Gastrocnemius medialis (tissue), 4 donors: ENCODE measurements around the gene ZBTB43. TPM values are rescaled to one million over a fixed set of nuclear protein-coding genes. Genes with fewer than 3 reads are reported as not detected.

Experiments
- ATAC-seq, 2 donors: fragments of 150-250 bp; one replicate each; pipeline ENCODE4 v1.9.1; 2016
- DNase-seq, 2 donors: peaks; one replicate each; pipeline ENCODE4 v3.0.0-alpha.2; 2019
- H3K27ac ChIP-seq, 4 donors: fragments of 200-600 bp; sonication (generic); 1 replicate in 1 of 4; 2 replicates in 3 of 4; pipeline ENCODE4 v1.5.1; 2016 to 2018; ENCODE audit warnings: mild to moderate bottlenecking in 2 of 4, moderate library complexity in 1 of 4
- H3K27me3 ChIP-seq, 3 donors: fragments of 200-600 bp; sonication (generic) in 2 of 3; 1 replicate in 1 of 3; 2 replicates in 2 of 3; pipeline versions ENCODE4 v1.5.1 to v1.6.0; 2016 to 2019; ENCODE audit warnings: mild to moderate bottlenecking in 1 of 3, moderate library complexity in 1 of 3
- H3K36me3 ChIP-seq, 2 donors: fragments of 200-600 bp; sonication (generic) in 1 of 2; one replicate each; pipeline ENCODE4 v1.5.1; 2017 to 2018
- H3K4me1 ChIP-seq, 2 donors: fragments of 200-600 bp; sonication (generic) in 1 of 2; one replicate each; pipeline ENCODE4 v1.5.1; 2016 to 2017; ENCODE audit warnings: mild to moderate bottlenecking in 2 of 2
- H3K4me3 ChIP-seq, 4 donors: fragments of 200-600 bp; sonication (generic) in 3 of 4; 1 replicate in 1 of 4; 2 replicates in 3 of 4; pipeline ENCODE4 v1.5.1; 2016 to 2019; ENCODE audit warnings: mild to moderate bottlenecking in 2 of 4
- H3K9me3 ChIP-seq, 3 donors: fragments of 200-600 bp; sonication (generic) in 2 of 3; 1 replicate in 1 of 3; 2 replicates in 2 of 3; pipeline ENCODE4 v1.5.1; 2016 to 2019
- CTCF ChIP-seq, 5 experiments: fragments of 450-650 bp in 3 of 5; fragments of 200-600 bp in 2 of 5; sonication (generic) in 2 of 5; IDR thresholded peaks in 4 of 5; conservative IDR thresholded peaks in 1 of 5; 1 replicate in 4 of 5; 2 replicates in 1 of 5; pipeline ENCODE4 v1.5.1; 2016 to 2019; ENCODE audit warnings: antibody characterized with exemption in 5 of 5, mild to moderate bottlenecking in 3 of 5, moderate library complexity in 3 of 5
- POLR2A ChIP-seq, 2 donors: fragments of 450-650 bp; IDR thresholded peaks; one replicate each; pipeline ENCODE4 v1.6.1; 2017; ENCODE audit warnings: antibody characterized with exemption in 2 of 2, mild to moderate bottlenecking in 2 of 2, moderate library complexity in 2 of 2
- in situ Hi-C, 4 donors: fragments of 200-750 bp; cut with MboI; loops; one replicate each; pipeline versions ENCODE4 v1.15.0 to v1.8.0; 2017; ENCODE audit warnings: low sequenced_read_pairs in 4 of 4
- intact Hi-C: fragments of 100-400 bp; cut with DNase I; formaldehyde crosslinking; loops from one replicate; pipeline ENCODE4 v1.15.1; 2023; ENCODE audit warnings: low total_unique reads
- total RNA-seq, 4 donors: library from RNA; depleted of rRNA; stranded (reverse); fragments of >200 nt; gene quantifications; one replicate each; pipeline versions ENCODE4 v1.1.0 to v1.2.3, GENCODE V29; 2016

The ZBTB43 gene
- total RNA-seq, 4 donors from 2014 or later, result 44.9 to 65.2 (median 60.0) TPM

DNA sequence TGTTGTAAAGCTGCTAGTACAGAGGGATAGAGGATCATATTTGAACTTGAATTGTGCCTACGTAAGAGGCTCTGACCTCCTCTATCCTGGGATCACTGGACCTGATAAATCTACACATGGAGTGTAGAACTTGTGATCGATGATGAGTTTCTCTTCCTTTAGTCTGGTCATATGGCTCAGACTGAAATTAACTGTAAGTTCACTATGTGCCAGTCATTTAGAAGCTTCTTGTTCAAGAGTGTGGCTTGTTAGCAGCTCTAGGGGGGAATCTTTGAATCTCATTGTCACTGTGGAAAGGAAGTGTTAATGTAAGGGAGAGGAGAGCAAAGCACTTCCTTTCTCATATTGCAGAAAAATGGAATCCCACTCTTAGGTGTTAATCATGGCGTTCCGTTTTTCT is 67.7 kb downstream of the ZBTB43 start:
- no peaks in the 10 kb centered on the region for H3K9me3 ChIP-seq
- intact Hi-C loops (no loop called here), in situ Hi-C loops (no loop called here)
- TF ChIP-seq CTCF (IDR thresholded peaks at IDR 0.05 in 4 of 5, conservative IDR thresholded peaks at IDR 0.05 in 1 of 5) (no peak), POLR2A (IDR thresholded peaks at IDR 0.05) (no peak)
- no peak overlapping the region for H3K4me3 ChIP-seq
- H3K4me1 ChIP-seq, result peaks cover 29 to 33% of the 10 kb centered on the region in 2 donors
- DNase-seq (no peak), ATAC-seq (no peak)
- no peak overlapping the region for H3K27ac ChIP-seq
- no peaks in the 10 kb centered on the region for H3K27me3 ChIP-seq
- no peaks in the 10 kb centered on the region for H3K36me3 ChIP-seq

DNA sequence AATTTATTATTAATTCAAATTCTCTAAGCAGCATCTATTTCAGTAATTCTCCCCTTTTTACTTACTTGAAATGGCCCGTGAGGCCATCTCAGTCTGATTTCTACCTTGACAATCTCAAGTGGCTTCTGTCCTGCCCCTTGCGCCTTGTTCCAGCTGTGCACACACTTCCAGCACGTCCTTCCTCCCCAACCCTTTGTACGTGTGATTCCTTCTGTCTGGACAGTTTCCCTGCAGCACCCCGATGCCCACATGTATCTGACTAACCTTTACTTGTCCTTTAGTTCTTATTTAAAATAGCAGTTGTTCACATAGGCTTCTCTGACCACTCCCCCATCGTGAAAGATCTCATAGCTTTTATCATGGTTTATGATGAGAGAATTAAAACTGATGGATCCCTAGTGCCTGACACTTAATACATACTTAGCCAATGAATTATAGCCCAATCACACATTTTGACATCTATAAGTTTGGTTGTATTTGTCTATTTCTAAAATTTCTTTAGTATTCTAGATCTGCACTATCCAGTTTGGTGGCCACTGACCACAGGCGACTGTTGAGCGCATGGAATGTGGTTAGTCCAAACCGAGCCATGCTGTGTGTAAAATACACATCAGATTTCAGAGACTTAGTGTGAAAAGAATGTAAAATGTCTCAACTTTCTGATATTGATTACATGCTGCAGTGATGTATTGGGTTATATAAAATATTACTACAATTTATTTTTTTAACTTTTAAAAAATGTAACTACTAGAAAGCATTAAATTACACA is 69.9 kb downstream of the ZBTB43 start:
- no peaks in the 10 kb centered on the region for H3K9me3 ChIP-seq
- in situ Hi-C loops (no loop called here), intact Hi-C loops (no loop called here)
- peaks cover 9 to 11% of the 10 kb centered on the region in 2 donors for H3K4me1 ChIP-seq
- H3K27ac ChIP-seq, result no peak overlapping the region
- no peak overlapping the region for H3K4me3 ChIP-seq
- ATAC-seq, result no peak
- peaks cover 0 to 4% of the 10 kb centered on the region in 2 donors for H3K36me3 ChIP-seq
- TF ChIP-seq POLR2A (IDR thresholded peaks at IDR 0.05) (no peak), CTCF (IDR thresholded peaks at IDR 0.05 in 4 of 5, conservative IDR thresholded peaks at IDR 0.05 in 1 of 5) (no peak)
- DNase-seq, result no peak
- no peaks in the 10 kb centered on the region for H3K27me3 ChIP-seq

DNA sequence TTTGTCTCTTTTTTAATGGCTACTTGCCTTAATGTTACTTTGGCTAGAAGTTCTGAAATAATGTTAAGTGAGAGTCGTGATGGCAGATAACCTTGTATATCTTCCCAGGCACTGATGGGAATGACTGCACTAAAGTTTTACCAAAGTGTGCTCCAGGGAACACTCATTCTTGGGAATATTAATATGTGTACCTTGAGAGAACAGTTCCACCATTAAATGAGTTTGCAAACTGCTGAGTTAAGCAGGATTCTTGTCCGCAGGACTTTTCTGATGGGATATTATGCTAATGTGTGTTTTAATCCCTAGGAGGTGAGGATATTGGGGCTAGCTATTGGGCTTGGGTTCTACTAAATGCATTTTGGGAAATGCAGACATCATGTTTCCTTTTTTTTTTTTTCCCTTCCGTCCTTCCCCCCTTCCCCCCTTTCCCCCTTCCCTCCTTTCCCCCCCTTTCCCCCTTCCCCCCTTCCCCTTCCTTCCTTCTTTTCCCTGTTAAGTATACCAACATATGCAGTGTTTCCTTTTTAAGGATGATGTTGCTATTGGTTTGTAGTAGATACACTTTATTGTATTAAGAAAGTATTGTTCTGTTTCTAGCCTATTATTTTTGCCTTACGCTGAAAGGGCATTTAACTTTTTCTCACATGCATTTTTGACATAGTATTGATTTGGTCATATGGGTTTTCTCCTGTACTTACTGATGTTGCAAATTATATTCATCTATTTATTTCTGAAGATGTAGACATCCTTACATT is 71.1 kb downstream of the ZBTB43 start:
- DNase-seq (no peak), ATAC-seq (no peak)
- Histone ChIP-seq H3K27me3 (no peaks in the 10 kb centered on the region), H3K9me3 (no peaks in the 10 kb centered on the region), H3K27ac (no peak overlapping the region), H3K4me1 (peaks cover 9 to 12% of the 10 kb centered on the region in 2 donors), H3K4me3 (no peak overlapping the region), H3K36me3 (peaks cover 0 to 16% of the 10 kb centered on the region in 2 donors)
- TF ChIP-seq CTCF (IDR thresholded peaks at IDR 0.05 in 4 of 5, conservative IDR thresholded peaks at IDR 0.05 in 1 of 5) (no peak), POLR2A (IDR thresholded peaks at IDR 0.05) (no peak)
- intact Hi-C loops, result no loop called here
- in situ Hi-C loops, result no loop called here

GRCh38 chr9:126876531-126876930 is 71.7 kb downstream of the ZBTB43 start:
- in situ Hi-C loops, result no loop called here
- no peaks in the 10 kb centered on the region for H3K27me3 ChIP-seq
- no peaks in the 10 kb centered on the region for H3K9me3 ChIP-seq
- H3K4me3 ChIP-seq, result no peak overlapping the region
- no peak for DNase-seq
- ATAC-seq, result no peak
- H3K27ac ChIP-seq, result no peak overlapping the region
- H3K36me3 ChIP-seq, result peaks cover 0 to 17% of the 10 kb centered on the region in 2 donors
- intact Hi-C loops, result no loop called here
- no peak for TF ChIP-seq POLR2A (IDR thresholded peaks at IDR 0.05)
- no peak for TF ChIP-seq CTCF (IDR thresholded peaks at IDR 0.05 in 4 of 5, conservative IDR thresholded peaks at IDR 0.05 in 1 of 5)
- peaks cover 12 to 18% of the 10 kb centered on the region in 2 donors for H3K4me1 ChIP-seq
